Effector memory CD4-positive, alpha-beta T cell (primary cell): Measurements from ENCODE around the gene SULT4A1.

ENCODE experiments used
- DNase-seq, 3 donors: peaks; one replicate each; pipeline ENCODE4 v3.0.0-alpha.2; 2020
- H3K27ac ChIP-seq: 2 replicates; pipeline ENCODE4 v1.7.0; 2013; ENCODE audit warnings: mild to moderate bottlenecking, low read length, moderate library complexity; ENCODE audit not compliant: insufficient read depth, poor library complexity, severe bottlenecking
- H3K27me3 ChIP-seq: replicated peaks from 2 replicates; pipeline ENCODE4 v1.7.0; 2013; ENCODE audit warnings: mild to moderate bottlenecking, low read length; ENCODE audit not compliant: insufficient read depth, control insufficient read depth, poor library complexity, severe bottlenecking
- H3K36me3 ChIP-seq: 2 replicates; pipeline ENCODE4 v1.7.0; 2013; ENCODE audit warnings: mild to moderate bottlenecking, low read length, moderate library complexity; ENCODE audit not compliant: control insufficient read depth, insufficient read depth
- H3K4me1 ChIP-seq: 2 replicates; pipeline ENCODE4 v1.7.0; 2013; ENCODE audit warnings: low read length, mild to moderate bottlenecking; ENCODE audit not compliant: control insufficient read depth, insufficient read depth, poor library complexity, severe bottlenecking
- H3K4me3 ChIP-seq: 2 replicates; pipeline ENCODE4 v1.7.0; 2013; ENCODE audit warnings: low read length, low read depth, mild to moderate bottlenecking; ENCODE audit not compliant: insufficient read depth, poor library complexity, severe bottlenecking
- H3K9me3 ChIP-seq: 2 replicates; pipeline ENCODE4 v1.7.0; 2013; ENCODE audit warnings: mild to moderate bottlenecking, low read length, moderate library complexity; ENCODE audit not compliant: control insufficient read depth

SULT4A1 gene

DNA sequence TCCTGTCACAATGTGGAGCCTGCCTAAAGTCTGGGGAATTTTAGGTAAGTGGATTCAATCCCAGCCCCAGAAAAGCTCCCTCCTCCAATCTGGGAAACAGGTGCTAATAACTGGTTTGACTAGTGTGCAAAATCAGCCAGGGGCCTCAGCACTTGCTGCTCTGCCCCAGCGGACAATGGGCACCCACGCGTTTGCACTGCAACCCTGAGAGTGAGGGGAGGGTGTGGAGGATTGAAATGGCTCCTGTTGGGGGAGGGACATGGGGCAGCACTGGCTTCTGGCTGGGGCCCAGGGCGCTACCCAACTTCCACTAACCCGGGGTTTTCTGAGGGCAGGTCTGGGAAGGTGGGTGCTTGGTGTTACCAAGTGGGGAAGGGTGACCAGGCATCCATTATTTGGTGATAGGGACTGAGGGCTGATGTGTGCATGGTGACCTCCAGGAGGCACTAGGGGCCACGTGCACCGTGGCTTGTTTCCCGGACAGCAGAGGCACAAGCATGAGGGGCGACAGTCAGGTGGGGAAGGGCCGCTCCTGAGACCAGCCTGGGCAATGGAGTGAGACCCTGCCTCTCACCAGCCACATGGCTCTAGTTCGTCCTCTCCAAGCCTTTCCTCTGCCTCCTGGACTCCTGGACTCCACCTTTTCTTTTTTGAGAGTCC lies 33.8 kb upstream of the SULT4A1 start:
- no peak overlapping the region for H3K4me3 ChIP-seq
- H3K27me3 ChIP-seq, result peaks cover 4% of the 10 kb centered on the region
- no peak for DNase-seq
- H3K9me3 ChIP-seq, result no peaks in the 10 kb centered on the region
- no peaks in the 10 kb centered on the region for H3K4me1 ChIP-seq
- H3K36me3 ChIP-seq, result no peaks in the 10 kb centered on the region
- no peak overlapping the region for H3K27ac ChIP-seq

DNA sequence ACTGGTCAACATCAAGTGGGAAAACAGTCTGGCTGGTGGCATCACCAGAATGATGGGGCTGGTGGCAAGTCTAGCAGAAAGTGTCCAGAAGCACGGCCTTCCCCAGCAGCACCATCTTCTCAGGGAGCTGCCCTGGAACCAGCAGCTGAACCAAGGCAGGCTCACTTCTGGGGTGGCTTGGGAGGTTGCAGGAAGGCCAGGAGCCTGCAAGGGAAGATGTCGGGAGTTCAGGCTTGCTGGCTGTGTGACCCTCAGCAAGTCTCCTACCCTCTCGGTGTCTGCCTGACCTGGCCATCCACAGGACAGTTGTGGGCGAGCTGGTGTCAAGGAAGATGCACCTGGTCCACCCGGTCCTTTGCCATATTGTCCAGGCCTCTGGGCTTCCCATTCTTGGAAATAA lies 31.8 kb upstream of the SULT4A1 start:
- no peak overlapping the region for H3K4me3 ChIP-seq
- no peak overlapping the region for H3K27ac ChIP-seq
- H3K9me3 ChIP-seq, result no peaks in the 10 kb centered on the region
- H3K27me3 ChIP-seq, result peaks cover 14% of the 10 kb centered on the region
- H3K4me1 ChIP-seq, result no peaks in the 10 kb centered on the region
- H3K36me3 ChIP-seq, result no peaks in the 10 kb centered on the region
- no peak for DNase-seq

DNA sequence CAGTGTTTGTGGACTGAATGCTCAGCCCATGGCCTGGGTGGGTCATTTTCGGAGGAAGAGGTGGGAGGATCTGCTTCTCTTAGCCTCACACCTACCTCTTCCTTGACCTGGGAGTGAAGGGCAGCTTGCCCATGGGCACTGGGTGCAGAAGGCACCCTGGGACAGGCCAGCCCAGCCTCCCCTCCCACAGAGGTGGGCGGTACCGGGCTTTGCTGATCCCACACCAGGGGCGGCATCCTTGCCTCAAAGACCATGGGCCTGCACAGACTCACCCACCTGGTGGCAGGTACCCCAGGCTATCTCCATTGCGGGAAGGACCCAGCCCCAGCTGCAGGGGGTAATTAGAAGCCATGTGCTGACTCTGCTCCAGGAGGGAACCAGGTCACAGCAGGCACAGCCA lies 31.0 kb upstream of the SULT4A1 start:
- Histone ChIP-seq H3K27ac (no peak overlapping the region), H3K4me3 (no peak overlapping the region), H3K9me3 (no peaks in the 10 kb centered on the region), H3K4me1 (no peaks in the 10 kb centered on the region), H3K36me3 (no peaks in the 10 kb centered on the region), H3K27me3 (peaks cover 14% of the 10 kb centered on the region)
- no peak for DNase-seq

DNA sequence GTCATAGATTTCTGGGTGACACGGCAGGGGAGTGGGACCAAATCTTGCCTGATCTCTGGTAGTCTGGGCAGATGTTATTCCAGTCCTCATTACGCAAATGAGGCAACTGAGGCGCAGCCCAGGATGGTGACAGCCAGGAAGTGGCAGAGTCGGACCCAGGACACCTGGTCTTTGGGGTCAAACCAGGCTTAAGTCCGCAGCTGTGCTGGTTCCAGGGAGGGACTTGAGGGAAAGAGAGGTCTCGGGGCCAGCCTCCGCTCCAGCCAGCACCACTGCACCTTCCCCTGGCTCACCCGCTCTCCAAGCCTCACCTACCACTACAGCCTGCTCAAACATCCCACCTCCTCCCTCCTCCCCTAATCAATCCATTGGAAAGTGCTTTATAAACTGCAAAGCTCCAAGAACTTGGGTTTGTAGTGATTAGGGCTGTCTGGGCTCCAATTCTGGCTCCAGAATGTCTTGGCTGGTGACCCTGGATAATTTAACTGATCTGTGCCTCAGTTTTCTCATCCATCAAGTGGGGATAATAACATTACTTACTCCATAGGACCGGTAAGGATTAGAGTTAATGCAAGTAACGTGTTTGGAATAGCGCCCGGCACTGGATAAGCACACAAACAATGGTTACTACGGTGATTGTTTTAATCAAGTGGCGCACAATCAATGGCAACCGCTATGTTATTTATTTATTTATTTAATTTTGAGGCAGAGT lies 30.0 kb upstream of the SULT4A1 start:
- no peaks in the 10 kb centered on the region for H3K36me3 ChIP-seq
- no peaks in the 10 kb centered on the region for H3K4me1 ChIP-seq
- peaks cover 20% of the 10 kb centered on the region for H3K27me3 ChIP-seq
- no peak overlapping the region for H3K4me3 ChIP-seq
- no peaks in the 10 kb centered on the region for H3K9me3 ChIP-seq
- no peak for DNase-seq
- H3K27ac ChIP-seq, result no peak overlapping the region

DNA sequence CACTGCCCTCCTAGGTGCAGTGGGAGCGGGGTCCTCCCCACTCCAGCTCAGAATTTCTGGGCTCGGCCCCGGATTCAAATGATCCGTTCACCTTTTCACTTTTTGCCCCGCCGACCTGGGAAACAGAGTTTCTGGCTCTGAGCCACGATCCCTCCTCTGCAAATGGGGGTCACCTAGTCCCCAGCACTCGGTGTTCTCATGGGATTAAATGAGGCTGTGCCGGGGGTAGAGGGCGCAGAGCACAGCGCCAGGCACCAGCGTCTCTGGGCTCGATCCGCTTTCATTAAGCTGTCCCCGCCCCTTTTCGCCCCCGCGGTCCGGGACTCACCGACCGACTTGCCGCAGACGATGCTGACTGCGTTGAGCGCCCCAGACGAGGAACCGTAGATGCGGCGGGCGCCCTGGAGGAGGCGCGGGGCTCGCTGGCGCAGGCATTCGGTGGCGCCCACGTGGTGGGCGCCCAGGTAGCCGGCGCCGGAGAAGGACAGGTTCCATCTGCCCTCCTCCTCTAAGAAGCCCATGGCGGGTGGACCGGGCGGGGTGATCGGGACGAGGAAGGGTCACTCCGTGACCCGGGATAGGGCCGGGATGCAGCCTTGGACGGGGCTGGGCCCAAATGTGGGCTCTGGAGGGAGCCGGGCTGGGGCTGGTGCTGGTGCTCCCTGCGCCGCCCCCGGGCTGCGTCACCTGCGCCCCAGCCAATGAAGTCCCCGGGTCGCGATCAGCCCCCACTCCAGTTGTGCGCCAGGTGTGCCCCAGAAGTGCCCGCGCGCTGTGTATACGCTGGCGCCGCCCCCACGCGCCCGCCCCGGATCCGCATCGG lies 29.3 kb upstream of the SULT4A1 start, which contains the start of gene PNPLA5:
PNPLA5 (minus strand) TSS at position 654 of the 823 bp plus-strand sequence; CDS start at position 521, 133 bp downstream.
- Histone ChIP-seq H3K27me3 (peaks cover 20% of the 10 kb centered on the region), H3K4me3 (no peak within 1 kb of the TSS)
- no peak for DNase-seq

GRCh38 chr22:43890901-43891331 lies 28.6 kb upstream of the SULT4A1 start:
- Histone ChIP-seq H3K9me3 (no peaks in the 10 kb centered on the region), H3K4me3 (no peak overlapping the region), H3K27ac (no peak overlapping the region), H3K27me3 (peaks cover 20% of the 10 kb centered on the region), H3K4me1 (no peaks in the 10 kb centered on the region), H3K36me3 (no peaks in the 10 kb centered on the region)
- DNase-seq, result no peak

More for the DNA sequence above, 29.3 kb upstream of the SULT4A1 start, which contains the start of gene PNPLA5:
- H3K27ac ChIP-seq, result no peak within 1 kb of the TSS
- no peaks in the 10 kb centered on the region for H3K36me3 ChIP-seq
- no peaks in the 10 kb centered on the region for H3K4me1 ChIP-seq
- no peaks in the 10 kb centered on the region for H3K9me3 ChIP-seq

GRCh38 chr22:43889860-43890253 lies 27.5 kb upstream of the SULT4A1 start:
- no peak for DNase-seq
- Histone ChIP-seq H3K36me3 (no peaks in the 10 kb centered on the region), H3K4me1 (no peaks in the 10 kb centered on the region), H3K27ac (no peak overlapping the region), H3K9me3 (no peaks in the 10 kb centered on the region), H3K27me3 (peaks cover 20% of the 10 kb centered on the region), H3K4me3 (no peak overlapping the region)

DNA sequence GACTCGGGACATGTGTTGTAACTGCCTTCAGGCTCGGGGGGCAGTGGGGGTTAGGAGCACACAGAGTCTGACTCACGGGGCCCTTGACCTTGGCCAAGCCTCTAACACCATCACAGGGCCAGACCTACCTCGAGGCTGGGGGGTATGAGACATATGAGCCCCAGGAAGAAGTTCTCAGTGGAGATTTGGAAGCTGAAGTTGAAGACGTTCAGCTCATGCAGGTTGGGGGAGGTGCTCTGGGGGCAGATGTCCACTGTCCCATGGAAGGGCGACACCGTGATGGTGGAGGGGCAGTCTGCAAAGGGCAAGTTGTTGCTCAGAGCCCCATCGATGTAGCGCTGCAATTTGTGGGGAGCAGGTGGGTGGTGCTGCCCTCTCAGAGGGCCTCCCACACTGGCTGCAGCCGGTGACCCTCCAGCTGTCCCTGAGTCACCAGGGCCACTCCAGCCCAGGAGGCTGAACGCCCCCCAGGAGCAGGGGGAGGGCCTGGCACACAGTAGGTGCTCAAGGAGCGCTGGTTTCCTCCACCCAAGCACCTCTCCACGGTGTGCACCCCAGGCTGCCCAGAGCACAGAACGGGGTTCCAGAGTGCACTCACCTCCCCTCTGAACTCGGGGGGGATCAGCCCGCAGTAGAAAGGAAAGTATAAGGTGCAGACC lies 27.0 kb upstream of the SULT4A1 start:
- no peak for DNase-seq

GRCh38 chr22:43888740-43889139 lies 26.4 kb upstream of the SULT4A1 start:
- H3K4me3 ChIP-seq, result no peak overlapping the region
- H3K27me3 ChIP-seq, result peaks cover 20% of the 10 kb centered on the region
- DNase-seq, result no peak
- H3K36me3 ChIP-seq, result no peaks in the 10 kb centered on the region
- H3K9me3 ChIP-seq, result no peaks in the 10 kb centered on the region
- no peaks in the 10 kb centered on the region for H3K4me1 ChIP-seq
- H3K27ac ChIP-seq, result no peak overlapping the region

More for the DNA sequence above, 27.0 kb upstream of the SULT4A1 start:
- Histone ChIP-seq H3K27me3 (peaks cover 20% of the 10 kb centered on the region), H3K27ac (no peak overlapping the region), H3K4me3 (no peak overlapping the region), H3K4me1 (no peaks in the 10 kb centered on the region), H3K9me3 (no peaks in the 10 kb centered on the region), H3K36me3 (no peaks in the 10 kb centered on the region)
